ENCODE results near the gene QKI.

QKI gene

DNA sequence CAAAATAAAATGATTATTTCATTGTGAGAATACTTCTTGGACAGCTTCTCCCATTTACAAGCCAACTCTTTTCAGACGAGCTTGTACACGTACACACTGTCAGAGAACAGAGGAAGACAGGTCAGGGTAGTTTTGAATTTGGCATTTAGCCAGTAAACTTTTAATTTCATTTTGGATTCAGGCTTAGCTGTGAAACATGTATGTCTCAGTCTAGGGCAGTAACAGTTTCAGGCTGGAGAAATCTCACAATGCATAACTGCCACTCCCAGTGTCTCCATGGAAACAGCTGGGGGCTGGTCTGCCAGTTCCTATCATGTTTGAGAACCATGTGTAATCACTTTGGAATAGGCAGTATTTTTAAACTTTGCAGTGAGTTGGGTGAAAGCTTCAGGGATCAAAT is 22.0 kb upstream of the QKI start:
- no peak for DNase-seq

DNA sequence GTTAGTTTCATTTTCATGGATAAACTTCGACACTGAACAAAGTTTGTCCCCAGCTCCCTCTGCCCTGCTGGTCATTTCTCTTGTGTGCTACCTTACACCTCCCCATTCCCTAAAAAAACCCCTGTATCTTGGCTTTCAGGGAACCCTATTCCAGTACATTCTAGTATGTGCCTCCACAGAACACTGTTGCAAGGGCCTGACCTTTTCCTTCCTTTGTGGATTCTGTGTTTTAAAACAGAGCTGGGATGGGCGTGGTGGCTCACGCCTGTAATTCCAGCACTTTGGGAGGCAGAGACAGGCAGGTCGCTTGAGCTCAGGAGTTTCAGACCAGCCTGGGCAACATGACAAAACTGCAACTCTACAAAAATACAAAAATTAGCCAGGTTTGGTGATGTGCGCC is 20.6 kb upstream of the QKI start:
- no peak for DNase-seq

DNA sequence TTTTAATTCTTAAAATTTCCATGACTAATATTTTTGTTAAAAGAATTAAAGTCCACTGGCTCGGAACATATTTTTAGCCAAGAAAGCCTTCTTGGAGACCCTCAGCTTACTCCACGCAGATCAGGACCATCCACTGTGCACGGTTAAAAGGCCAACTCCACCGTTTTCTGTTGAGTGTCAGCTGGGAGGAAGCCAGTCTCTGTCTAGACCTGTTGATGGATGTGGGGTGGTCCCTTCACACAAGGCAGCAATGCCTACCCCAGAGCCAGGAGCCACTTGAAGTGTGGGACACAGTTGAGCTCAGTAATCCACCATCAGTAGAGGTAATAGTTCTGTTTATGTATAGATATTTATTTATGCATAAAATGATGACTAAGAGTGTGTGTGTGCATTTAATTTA is 19.9 kb upstream of the QKI start:
- no peak for DNase-seq

DNA sequence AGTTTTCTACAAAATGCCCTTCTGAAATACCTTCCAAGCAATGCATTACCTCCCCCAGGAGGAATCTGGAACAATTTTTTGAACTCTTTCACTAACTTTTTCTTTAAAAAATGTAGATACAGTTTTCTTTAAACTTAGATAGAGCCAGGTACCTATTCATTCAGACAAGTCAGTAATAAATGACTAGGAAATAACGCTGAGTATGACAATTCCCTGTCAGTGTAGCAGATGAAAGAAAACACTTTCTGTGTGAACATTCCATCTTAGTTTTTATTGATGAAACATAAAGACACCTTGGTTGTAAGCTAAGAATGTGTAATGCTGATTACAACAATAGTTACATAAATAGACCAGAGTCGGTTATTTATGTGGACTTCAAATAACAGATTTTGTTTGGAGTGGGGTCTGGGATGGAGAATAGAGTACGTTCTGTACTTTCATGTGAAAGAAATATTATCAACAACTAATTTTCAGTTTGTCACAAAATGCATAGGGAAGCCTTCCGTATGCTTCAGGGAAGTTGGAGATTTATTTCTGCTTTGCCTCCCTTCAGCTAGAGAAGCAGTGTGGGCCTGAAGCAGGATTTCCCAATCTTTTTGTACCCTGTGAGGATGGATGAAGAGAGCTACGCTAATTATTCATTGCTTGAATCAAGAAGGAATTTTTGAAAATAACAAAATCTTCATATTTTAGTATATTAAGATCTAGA is 19.2 kb upstream of the QKI start:
- no peak for DNase-seq

DNA sequence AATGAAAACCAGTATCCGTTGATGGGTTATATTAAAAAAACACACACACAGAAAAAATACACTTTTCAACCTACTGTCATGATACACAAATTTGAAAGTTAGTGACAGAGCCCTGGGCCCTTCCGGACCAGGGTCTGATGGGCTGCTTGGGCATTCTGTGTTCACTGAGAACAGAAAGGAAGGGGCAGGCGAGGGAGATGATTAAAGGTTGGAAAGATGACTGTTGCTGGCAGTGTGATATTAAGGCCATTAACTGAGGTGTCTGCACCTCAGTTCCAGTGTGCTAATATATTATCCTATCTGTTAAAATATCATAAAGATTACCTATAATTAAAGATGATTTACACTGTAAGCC is 18.7 kb upstream of the QKI start:
- no peak for DNase-seq

DNA sequence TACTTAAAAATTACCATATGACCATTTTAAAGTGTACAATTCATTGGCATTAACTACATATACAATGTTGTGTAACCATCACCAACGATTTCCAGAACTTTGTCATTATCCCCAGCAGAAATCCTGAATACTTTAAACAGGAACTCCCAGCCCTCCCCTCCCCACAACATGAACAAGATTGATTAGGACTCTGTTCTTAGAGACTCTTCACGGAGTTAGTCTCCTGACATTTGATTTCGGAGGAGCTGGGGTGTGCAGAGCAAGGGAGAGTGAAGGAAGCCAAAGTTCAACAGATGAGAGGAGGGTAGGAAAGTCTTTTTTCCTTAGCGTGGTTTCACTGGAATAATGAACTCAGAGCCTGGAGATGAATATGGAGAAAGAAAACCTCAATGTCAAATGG is 17.2 kb upstream of the QKI start:
- no peak for DNase-seq

DNA sequence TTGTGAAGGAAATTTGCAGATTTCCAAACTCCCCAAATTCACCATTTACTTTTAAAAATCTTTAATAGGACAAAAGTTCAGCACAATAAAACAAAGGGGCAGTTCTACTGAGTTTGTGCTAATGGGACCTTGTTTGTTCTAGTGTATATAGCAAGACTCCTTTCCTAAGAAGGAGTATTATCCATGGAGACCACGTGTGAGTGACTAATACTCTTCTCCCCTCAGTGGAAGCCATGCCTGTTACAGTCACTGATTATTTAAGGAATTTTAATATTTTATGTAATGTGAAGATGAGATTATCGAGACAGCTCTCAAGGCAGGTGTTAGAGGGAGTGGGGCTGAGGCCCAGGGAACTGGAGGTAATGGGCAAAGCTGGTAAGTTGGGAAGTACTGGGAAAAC is 16.4 kb upstream of the QKI start:
- no peak for DNase-seq

DNA sequence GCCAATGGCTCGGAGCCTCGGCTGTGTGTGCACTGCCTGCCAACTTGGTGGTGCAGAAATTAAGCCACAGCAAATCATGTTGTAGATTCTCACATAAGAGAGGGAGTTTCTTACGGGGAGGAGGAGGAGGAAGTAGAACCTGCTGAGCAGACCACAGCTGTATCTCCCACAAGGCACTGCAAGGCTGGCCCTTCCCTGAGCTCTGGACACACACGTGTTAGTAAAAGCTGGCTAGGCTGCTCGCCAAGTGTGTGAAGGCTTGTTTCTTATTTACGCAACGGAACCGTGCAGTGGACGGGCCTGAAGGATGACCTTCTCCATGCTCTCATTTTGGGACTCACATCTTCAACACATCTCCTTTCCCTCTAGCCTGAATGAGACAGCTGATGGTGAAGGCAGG is 15.7 kb upstream of the QKI start:
- peak; percentile 29 for DNase-seq

DNA sequence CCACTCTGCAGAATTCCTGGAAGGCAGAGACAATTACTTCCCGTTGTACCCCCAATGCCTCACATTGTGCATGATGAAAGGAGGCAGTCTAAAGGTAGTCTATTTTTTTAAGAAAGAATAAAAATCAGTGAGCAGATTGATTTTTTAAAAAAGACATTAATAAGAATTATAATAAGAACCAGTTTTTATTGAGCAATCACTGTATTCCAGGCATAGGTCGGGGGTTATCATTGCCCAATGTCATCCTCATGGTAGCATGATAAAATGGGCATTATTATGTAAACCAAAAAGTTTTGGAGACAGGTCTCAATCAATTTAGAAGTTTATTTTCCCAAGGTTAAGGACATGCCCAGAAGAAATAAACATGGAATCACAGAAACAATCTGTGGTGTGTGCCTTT is 14.0 kb upstream of the QKI start:
- DNase-seq = no peak

DNA sequence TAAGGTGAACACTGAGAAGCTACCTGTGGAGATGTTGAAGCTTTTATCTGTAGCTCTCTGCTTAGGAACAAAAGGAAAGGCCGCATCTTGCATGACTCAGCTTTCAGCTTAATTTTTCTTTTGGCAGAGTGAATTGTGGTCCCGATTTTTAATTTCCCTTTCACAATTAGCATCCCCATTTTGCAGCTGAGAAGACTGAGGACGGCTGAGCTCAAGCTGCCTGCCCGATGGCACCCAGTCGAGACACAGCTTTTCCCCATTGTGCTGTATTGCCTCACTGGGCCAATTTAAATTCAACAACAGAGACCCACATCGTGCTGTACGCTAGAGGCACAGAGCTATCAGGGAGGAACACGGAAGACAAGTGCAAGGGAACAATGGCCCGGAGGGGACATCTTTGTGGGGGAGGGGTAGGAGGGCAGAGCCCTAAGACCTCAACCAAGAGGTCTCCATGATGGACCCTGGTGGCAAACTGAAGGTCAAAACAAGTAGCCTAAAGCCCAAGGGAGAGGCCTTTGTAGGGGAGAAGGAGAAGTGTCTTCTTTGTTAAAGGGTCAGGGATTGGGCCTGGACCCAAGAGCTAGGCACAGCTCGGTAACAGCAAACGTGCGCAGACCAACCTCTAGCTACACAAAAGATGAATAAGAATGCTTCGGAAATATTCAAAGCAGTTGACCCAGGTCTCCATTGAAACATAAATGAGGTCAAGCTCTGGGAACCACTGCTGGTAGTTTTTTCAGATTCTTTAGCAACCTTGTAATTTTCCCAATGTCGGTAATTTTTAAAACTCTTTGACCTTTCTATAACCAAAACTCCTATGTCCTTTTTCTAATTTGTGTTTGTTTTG is 13.3 kb upstream of the QKI start:
- DNase-seq = no peak

DNA sequence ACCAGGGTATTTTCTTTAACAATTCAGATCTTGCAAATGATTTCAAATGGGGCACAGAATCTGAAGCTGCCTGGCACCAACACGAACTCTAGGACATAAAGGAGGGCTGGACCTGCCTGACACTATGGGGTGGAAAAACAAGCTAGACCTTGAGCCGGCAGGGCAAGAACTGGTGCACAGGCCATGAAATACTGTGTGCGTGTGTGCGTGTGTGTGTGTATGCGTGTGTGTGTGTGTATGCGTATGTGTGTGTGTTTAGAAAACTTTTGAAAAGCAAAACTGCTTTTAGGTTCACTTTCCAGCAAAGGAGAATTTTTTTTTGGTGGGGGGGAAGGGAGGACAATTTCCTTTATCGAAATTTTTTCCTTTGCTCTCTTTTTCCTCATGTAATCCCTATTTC is 11.9 kb upstream of the QKI start:
- no peak for DNase-seq

DNA sequence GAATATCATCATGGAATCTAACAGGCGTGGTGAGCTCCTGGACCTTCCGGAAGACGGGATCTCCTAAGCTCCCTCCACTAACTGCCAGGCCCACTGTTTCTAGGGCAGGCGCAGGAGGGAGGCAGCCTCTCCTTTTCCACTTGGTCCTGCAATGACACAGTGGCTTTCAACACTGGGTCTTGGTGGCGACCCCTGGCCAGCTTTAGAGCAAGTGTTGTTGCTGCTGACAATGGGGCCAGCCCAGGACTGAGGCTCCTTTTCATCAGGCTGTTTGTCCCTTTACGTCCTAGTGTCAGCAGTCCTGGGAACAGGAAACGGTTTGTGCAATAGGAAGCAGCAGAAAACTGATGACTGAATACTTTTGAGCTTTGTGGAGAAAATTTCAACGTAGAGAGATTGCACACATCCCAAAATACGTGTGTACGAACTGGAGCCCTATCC is 9.7 kb upstream of the QKI start:
- DNase-seq = peak; percentile 27

DNA sequence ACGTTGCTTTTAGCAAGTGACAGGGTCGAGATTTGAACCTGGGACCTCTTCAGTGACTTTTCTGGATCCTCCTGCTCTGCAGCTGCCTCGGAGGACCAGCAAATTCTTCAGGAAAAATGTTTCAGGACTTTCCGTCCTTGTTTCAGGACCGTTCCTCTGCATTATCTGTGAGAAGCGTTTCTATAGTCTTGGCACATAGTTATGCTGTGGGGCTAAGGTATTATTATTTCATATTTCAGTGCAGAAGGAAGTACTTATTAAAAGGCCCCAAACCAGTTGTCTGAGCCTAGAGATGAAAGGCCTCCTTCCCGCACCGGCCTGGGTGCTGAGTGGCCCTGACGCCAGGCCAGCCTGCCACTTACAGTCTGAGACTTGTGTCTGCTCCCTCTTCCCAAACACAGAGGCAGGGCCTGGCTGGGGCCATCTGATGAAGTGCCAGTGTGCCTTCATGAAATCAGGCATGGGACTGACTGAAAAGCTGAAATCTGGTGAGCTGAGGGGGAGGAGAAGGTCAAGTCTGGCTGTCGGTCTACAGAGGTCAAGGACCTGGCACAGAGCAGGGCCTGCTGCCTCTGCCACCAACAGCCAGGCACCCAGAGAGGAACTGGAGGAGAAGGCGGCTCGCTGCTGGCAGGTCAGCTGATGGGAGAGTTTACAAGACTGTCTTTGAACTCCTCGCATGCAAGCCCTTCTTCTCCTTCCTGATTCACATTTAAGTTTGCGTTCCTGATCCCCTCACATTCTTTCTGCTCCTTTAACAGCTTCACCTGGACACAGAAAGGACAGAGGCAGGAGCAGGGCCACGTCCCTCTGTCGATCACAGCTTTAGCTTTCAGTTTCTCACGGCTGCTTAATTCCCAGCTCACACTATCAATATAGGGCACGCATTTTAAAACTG is 8.9 kb upstream of the QKI start:
- DNase-seq = peak; percentile 48

DNA sequence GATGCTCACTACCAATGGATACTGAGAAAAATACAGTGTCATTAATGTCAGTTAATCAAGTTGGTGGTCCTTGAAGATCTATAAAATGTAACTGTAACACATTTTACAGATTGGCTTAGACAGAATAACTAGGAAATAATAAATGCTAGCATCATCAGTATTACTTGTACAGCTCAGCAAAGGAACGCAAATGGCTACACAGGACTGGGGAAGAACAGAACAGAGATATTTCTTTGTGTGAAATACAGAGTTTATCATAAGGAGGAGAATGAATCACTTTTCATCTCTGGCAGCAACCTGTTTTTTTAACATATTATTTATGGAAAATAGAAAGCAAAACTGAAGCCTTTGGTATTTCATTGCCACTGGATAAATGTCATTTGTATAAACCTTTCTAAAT is 8.2 kb upstream of the QKI start:
- no peak for DNase-seq

DNA sequence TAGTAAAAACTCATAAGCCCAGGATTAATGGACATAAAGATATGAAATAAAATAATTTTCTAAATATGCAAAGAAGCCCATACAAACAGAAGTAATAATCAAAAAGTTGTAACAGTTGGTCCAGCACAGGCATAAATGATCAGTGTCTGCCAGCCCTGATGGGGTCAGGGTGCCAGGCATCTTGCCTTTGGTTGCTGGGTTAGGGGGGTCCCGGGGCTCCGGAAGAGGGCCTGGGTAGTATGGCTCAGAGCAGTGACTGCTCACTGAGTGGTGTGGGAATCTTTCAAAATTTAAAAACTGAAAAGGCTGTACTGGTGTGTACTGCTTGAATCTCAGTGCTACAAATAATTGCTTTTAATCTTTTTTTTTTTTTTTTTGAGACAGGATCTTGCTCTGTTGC is 7.7 kb upstream of the QKI start:
- no peak for DNase-seq

DNA sequence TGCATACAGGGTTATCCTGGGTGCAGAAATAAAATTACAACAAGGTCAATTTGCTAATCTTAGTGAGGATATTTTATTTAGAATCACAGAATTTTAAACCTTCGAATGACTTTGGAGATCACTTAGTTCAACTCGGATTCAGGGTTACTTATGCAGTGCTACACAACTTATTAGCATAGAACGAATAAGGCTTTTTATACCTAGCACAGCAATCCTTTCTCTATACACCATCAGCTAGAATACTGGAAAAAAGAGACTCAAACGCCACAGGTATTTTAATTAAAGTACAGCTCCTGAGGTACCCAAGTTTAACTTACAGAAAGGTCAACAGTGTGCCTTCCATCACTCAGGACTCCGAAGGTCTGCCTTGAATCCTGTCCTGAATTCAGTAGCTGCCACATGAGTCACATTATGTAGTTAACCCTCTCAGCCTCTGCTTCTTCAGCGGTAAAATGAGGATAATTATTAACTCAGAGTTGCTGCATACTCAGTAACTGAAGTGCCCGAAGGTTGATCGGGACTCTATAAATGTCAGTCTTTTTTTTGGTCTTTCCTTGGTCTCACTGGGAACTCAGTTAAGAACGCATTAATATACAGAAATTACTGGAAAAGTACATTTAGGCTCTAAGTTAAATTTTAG is 6.0 kb upstream of the QKI start:
- no peak for DNase-seq

DNA sequence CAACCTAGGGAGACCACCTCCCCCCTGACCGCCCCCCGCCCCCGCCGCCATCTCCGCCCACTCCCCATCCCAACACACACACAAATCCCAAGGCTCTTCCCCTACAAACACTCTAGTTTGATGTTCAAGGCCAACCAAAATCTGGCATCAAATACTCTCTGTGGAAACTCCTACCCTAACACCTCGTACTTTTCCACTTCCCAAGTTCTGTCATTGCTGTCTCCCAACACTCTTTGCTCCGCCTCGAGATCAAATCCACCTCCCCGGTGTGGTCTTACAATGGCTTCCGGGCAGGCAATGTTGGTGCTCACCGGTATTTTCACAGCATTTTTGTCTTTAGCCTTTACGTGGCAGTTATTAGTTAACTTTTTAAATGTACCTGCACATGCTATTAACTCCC is 4.8 kb upstream of the QKI start:
- DNase-seq = no peak

DNA sequence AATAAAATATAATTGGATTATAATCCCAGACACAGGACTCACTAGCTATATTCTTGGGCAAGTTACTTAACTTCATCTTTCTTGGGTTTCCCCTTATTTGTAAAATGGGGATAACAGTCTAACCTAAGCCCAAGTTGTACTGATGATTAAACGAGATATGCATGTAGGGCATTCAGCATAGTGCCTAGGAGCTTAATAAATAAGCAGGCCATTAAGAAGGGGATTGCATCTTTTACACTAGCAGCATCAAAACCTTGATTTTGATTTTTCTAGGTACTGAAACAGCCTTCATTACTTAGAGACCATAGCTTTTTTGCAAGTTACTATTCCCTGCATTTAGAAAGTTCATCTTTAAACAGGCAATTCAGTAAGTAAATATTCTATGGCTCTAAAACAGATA is 2.2 kb upstream of the QKI start:
- no peak for DNase-seq

DNA sequence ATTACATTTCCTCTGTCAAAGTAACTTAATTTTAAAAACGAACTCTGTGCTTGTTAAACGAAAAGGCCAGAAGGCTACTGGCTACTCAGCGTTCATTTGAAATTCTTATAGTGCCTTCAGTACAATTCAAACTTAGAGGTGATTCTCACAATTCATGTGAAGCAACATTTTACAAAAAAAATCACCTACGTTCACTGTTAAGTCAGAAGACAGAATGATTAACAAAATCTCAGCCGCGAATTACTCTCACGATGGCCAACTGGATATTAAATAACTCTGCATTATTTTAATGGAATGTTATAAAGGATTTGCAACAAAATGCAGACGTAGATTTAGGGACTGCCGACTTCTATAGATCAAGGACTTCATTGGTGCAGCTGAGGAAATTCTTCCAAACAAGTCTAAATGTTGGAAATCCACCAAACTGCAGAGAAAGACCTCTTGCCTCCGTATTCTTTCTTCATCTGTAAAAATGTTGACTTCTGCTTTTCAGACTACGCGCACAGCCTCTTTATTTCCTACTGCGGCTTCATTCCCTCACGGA is 1.6 kb upstream of the QKI start:
- no peak for DNase-seq

DNA sequence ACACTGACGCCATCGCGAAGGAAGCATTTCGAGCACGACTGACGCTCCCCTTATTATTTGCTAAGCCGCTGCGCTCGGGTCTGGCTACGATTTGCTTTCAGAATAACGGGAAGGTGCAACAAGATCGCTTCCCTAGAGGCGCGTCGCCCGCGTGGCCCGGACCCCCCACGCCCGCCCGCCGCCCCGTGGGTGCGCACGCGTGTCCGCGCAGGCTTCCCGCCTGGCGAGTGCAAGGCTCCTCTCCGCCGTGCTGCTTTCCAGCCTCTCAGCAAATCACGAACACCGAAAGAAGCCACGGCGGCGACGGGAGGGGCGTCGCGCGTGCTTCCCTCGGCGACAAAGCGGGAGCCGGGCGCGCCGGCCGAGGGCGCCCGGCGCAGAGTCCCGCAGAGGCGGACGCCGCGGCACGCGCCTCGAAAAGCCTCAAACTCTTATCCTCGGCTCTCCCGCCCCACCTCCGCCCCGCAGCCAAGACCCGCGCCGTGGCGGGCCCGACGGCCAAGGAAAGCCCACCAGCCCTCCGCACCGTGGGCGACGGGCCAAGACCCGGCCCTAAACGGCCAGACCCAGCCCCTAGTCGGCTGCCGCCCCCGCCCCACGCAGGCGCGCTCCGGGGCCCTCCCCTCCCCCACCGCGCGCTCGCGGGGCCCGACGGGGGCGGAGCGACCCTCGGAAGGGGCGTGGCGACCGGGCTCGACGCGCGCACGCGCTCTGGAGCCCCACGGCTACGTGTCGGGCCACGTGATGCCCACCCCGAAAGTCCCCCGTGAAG is 987 bp upstream of the QKI start:
- DNase-seq = peak; percentile 92

DNA sequence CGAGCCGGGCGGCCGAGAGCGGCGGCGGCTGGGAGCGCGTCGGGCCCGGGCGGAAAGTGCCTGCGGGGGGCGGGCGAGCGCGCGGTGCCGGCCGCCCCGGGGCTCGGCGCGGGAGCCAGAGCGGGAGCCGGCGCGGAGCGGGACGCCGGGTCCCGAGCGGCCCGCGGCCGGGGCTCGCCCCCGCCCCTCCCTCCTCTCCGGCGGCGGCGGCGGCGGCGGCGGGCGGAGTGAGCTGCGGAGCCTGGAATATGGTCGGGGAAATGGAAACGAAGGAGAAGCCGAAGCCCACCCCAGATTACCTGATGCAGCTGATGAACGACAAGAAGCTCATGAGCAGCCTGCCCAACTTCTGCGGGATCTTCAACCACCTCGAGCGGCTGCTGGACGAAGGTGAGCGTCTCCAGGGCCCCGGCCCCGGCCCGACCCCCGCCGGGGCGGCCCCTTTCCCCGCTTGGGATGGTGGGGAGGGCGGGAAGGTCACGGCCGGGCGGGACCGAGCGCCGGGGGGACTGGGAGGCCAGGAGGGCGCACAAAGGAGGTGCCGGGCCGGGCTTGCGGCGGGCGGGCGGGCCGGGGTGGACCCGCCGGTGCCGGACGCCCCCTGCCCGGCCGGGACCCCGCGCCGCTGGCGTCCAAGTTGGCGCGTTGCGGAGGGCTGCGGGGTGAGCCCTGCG is 565 bp downstream of the QKI start:
- DNase-seq = peak; percentile 7
